HG02678 (cell line): ENCODE results near the gene CEBPZ.
A peak's percentile ranks its signal among the peaks of the same experiment; 100 is the strongest.

Source experiments
- ATAC-seq: cut with Tn5 transposase; IDR thresholded peaks from one replicate; pipeline ENCODE4 v1.9.1; 2021; ENCODE audit warnings: mild to moderate bottlenecking, moderate library complexity; ENCODE audit not compliant: unreplicated experiment

CEBPZ gene

DNA sequence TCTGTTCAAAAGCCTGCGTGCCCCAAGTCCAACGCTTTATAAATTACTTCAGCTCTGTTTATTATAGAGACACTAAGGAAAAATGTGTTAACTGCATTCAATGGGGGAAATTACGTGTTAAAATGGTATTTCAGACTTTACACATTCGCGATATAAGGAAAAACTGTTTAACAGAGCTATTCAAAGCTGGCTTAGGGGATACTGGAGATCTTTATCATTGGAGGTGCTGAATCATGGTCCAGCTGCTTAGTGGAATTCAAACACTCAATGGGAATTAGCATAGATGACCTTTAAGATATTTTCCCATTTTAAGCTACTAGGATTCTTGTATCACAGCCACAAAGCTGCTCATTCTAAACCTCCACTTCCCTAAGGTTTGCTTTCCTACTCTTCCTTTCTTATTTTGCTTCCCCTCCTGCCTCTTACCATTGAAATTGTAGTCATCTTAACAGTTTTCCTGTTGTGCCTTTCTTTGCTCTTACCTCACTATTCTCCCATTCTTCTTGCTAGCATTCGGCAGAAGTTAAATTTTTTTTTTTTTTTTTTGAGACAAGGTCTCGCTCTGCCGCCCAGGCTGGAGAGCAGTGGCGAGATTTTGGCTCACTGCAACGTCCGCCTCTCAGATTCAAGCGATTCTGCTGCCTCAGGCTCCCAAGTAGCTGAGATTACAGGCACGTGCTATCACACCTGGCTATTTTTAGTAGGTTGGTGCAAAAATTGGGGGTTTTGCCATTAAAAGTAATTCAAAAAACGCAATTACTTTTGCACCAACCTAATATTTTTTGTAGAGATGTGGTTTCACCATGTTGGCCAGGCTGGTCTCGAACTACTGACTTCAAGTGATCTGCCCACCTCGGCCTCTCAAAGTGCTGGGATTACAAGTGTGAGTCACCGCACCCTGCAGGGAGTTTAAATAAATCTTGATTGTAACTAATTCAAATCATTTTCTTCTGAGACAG is 49.4 kb downstream of the CEBPZ start:
- no peak for ATAC-seq

DNA sequence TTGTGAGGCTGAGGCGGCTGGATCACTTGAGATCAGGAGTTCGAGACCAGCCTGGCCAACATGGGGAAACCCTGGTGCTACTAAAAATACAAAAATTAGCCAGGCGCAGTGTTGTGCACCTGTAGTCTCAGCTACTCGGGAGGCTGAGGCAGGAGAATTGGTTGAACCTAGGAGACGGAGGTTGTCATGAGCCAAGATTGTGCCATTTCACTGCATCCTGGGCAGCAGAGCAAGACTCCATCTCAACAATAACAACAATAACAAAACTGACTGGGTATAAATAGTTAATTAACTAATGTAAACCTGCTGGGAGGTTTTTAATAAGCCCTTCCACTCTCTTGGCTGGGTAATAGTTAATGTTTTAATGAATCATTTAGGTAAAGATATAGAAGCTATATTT is 50.8 kb downstream of the CEBPZ start:
- ATAC-seq, result no peak

DNA sequence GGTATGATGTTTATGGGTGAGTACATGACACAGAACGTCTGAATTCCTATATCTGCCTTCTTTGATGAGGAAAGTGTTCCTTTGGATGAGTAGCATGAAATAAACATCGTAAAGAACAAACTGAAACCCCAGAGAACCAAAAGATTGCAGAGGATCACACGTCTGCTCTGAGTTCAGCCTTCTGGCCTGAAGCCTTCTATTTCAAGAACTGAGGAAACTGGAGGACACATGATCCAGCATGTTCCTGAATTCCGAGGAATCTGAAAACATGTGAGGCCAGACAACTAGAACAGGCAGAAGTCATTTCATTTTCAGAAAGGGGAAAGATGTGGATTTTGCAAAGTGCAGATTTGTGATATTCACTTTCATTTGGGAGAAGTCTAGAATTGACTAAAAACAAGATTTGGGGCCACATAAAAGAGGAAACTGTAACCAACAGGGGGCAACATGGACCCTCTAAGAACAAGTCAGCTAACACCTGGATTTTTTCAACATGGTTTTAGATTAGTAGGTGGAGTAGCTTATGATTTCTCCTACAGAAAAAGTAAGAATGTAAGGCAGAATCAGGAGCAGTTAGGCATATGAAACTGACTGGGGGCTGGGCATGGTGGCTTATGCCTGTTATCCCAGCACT is 51.3 kb downstream of the CEBPZ start:
- no peak for ATAC-seq

DNA sequence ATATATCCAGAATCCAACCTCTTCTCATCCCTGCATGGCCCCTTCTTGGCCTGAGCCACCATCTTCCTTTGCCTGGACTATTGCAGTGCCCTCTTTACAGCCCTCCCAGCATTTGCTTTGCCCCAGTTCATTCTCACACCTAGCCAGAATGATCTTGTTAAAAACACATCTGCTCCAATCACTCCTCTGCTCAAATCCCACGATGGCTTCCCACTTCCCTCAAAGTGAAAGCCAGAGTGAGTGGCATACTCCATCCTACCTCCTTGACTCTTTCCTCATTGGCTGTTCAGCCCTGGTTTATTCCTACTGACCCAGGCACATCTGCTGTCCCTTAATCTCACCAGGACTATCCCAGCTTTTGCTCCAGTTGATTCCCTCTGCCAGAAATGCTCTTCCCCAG is 57.7 kb downstream of the CEBPZ start:
- ATAC-seq, result no peak

DNA sequence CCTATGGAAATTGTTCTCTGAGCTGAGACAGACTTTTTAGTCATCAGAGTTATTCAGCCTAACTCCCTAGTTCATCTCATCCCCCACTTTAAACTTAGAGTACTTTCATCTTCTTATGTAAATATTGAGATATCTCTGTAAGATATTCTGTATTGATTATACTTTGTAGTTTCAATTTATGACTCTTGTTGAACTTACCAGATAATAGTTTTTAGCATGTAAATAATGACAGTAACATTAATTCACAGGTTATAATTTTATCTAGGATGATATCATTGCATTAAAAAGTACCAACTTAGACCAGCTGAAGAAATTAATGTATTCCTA is 59.8 kb downstream of the CEBPZ start:
- no peak for ATAC-seq

DNA sequence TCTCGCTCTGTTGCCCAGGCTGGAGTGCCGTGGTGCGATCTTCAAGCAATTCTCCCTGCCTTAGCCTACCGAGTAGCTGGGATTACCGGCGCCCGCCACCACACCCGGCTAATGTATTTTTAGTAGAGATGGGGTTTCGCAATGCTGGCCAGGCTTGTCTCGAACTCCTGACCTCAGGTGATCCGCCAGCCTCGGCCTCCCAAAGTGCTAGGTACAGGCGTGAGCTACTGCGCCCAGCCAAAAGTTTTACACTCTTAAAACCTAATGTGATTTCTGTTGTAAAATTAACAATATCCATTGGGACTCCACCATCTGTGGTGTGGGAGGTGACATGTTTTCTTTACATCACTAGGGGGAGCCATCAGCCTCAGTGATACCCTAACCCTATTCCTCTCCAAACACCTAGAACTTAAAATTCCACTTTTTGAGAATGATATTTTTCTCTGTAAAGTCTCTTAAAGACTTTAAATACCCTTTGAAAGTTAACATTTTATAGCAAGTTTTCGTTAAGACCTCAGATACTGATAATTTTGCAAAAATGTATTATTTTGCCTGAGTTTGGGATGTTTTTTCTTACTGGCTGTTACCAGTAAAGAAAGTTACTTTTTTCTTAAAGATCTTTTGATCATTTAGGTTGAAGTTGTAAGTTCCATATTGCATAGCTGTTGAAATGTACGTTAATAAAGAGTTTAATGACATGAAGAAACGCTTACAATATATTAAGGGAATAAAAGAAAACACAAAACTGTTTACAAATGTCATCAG is 63.0 kb downstream of the CEBPZ start:
- ATAC-seq, result no peak

DNA sequence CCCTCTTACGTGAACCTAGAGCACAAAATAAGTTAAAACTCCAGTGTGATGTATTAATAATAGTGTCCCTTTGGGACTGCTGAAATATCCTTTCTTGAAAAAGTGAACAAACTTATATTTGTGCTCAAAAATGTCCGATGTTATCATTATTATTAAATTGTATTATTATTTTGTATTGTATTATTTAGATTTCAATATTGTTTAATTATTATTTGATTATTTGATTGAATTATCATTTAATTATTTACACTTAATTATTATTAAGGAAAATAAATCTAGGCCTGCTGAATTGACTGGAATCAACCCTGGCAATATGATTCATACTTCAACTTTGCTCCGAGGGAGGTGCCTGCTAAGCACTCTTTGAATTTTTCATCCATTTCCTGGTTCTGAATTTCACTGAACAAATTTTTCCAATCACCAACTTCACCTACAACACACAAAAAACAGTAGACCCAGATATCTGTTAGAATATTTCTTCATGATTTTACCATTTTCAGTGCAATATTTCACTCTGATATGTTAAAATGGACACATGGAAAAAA is 63.7 kb downstream of the CEBPZ start:
- no peak for ATAC-seq

DNA sequence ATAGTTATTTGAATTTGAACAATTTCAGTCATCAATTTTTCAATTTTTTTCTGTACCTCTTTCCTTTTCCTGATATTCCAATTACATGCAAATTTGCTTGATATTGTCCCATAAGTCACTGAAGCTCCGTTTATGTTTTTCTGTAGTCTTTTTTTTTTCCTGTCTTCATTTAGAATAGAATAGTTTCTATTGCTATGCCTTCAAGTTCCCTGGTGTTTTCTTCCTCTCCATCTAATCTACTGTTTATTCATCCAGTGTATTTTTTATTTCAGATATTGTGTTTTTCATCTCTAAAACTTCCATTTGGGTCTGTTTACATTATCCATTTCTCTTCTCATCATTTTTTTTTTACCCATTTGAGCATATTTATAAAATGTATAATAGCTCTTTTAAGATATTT is 66.6 kb downstream of the CEBPZ start:
- ATAC-seq, result no peak

DNA sequence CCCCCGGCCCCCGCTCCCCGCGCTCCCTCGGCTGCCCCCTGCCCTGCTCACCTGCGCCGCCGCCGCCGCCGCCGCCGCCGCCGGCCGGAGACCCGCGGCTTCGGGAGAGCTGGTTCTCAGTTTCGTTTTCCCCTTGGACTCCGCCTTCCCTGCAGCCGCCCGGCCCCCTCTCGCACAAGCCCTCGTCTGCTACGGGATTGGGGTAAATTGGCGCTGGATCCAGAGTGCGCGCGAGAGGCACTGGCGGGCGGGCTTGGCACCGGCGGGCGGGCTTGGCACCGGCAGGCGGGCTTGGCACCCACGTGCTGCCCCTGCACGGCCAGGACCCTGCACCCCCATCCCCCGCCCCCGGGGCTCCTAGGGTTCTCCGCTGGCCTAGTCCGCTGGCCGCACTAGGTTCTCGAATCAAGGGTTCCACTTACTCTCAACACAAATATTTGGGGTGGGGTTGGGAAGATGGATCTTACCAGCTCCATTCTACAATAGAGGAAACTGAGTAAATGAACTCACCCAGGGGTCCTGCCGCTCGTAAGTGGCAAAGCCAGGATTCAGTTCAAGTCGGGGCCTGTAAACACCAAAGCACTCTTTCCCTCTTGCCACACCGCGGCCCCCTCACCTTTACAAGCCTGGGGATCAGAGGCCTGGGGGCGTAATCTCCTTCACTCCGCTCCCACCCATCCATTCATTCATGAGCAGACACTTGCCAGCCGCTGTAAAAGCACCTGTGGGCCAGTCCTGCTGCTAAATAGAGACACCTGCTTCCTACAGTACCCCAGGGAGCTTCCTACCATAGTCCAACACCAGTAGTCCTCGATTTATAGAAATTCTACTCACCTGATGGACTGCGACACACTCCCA is 74.3 kb downstream of the CEBPZ start, which contains the start of gene EIF2AK2:
TSS of gene EIF2AK2 (minus strand) at position 124 of the 858 bp plus-strand sequence. CDS start 9,174 bp downstream, outside the sequence.
- peak; percentile 89 for ATAC-seq

DNA sequence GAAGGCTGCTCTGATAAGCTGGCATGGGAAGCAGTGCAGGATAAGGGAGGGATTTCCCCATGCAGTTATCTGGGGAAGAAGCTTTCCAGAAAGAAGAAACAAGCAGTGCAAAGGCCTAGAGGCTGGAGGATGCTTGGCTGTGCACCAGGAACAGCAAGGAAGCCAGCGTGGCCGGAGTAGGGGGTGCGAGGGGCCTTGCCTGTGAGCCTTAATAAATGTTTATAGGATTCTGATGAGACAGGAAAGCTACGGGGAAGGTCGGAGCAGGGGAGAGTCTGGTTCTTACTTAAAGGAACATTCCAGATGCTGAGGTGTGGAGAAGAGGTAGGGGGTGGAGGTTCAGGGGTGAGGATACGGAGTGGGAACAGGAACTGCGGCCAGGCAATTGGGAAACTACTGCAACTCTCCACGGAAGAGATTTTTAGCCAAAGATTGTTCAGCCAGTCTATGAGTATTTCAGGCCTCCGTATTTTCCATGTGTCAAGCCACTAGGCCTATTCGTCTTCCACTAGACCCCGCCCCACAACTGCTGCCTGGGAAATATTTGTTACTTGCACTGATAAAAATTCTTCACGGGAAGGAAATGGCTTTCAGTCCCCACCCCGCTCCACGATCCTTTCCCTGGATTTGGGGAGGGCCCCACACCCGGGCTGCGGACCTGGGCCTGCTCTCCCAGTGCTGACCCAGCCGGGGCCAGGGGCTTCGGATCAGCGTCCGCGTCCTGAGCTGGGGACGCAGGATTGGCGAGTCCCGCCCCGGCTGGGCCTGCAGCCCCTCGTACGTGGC is 75.1 kb downstream of the CEBPZ start:
- ATAC-seq, result no peak

DNA sequence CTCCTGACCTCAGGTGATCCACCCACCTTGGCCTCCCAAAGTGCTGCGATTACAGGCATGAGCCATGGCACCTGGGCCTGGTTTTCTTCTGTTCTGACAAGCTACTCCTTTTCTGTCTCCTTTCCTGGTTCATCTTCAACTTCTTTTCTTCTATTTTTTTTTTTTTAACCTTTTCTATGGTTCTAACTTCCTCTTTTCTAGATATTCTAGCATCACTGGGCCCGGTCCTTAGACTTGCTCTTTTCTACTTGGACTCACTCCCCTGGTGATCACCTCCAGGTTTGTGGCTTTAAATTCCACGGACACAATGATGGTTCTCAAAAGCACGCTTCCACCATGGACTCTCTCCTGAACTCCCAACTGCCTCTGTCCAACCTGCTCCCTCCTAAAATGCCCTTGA is 76.6 kb downstream of the CEBPZ start:
- ATAC-seq, result no peak

DNA sequence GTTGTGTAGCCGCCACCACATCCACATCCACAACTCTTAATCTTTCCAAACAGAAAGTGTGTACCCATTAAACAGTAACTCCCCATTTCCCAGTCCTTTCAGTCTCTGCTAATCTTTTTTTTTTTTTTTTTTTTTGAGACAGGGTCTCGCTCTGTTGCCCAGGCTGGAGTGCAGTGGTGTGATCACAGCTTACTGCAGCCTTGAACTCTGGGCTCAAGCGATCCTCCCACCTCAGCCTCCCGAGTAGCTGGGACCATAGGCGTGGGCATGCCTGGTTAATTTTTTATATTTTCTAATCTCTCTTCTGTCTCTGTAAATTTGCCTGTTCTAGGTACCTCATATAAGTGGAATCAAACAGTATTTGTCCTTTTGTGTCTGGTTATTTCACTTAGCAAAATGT is 78.2 kb downstream of the CEBPZ start:
- no peak for ATAC-seq
